Head of caudate nucleus (tissue), 42 donors: ENCODE measurements around the gene D2HGDH.
"Not testable (repeated sequence)": the region's sequence is repeated elsewhere in the genome, so short reads cannot be mapped to it uniquely, and the experiment has no call there.

ENCODE experiments used
- DNase-seq, 42 donors: peaks; one replicate each; pipeline versions ENCODE4 v3.0.0 to v3.0.0-alpha.2; 2020 to 2021; ENCODE audit warnings: mixed read lengths in 7 of 42
- intact Hi-C: fragments of 100-400 bp; cut with DNase I; formaldehyde crosslinking; loops from one replicate; pipeline ENCODE4 v1.15.0; 2022

D2HGDH gene

DNA sequence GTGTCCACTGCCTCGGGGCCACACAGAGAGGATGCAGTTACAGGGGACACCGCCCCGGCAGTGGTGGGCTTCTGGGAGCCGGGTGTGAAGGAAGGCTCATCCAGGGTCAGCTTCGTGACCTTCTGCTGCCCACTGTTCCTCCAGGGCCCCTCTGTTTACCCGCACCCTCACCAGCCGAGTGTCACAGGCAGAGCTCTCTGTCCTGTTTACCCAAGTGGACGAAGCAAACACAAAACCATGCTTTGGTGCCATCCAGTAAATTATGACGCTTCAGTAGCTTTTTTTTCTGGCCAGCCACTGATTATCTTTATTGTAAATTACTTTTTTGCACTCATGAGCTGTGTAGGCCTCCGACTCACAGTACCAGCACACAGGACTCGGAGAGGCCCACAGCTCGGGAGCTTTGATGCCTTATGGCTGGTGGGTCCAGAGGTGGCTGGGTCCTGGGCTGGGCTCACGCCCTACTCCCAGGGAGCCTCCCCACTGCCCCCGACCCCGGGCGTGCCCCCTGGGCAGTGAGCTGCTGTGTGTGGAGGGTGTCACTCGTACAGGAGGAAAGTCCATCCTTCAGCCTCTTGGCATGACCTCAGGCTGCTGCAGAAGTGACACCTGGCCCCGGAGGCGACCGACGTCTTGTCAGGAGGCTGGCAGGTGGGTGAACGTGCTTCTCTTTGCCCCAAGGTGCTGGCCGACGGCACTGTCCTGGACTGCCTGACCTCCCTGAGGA is 9.8 kb downstream of the D2HGDH start:
- intact Hi-C loops, result no loop called here
- DNase-seq, result no peak

DNA sequence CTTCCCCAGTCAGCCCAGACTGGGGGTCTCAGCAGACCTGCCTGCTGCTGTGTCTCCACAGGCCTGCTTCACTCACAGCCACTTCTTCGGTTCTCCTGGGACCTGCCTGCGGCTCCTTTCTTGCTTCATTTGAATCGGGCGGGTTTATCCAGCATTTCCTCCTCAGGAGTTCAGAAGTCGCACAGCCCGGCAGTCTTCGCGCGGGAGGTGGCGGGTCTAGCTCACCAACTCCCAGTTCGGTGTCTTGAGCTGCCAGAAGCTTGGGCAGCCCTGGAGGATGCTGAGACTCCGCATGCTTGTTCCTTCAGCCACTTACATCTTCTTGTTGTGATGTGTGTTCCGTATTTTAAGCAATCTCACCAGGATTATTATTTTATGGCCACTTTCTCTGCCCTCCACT is 10.8 kb downstream of the D2HGDH start:
- intact Hi-C loops, result no loop called here
- DNase-seq, result no peak

DNA sequence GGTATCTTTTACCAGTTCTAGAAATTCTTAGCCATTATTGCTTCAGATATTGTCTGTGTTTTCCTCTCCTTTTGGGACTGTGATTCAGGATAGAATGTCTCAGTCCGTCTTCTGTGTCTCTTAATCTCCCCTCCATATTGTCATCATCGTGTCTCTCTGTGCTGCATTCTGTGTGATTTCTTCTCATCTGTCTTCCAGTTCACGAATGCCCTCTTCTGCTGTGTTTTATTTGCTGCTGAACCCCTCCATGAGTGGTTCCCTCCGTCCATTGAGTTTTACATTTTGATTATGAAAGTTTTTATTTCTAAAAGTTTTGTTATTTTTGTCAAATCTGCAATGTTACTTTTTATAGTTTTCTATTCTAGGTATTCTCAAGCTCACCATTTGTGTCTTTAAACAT is 11.7 kb downstream of the D2HGDH start:
- DNase-seq, result no peak
- intact Hi-C loops, result no loop called here

- intact Hi-C loops, result no loop called here
- no peak for DNase-seq
Measured at GRCh38 chr2:241748468-241749256, 14.2 kb downstream of the D2HGDH start.

DNA sequence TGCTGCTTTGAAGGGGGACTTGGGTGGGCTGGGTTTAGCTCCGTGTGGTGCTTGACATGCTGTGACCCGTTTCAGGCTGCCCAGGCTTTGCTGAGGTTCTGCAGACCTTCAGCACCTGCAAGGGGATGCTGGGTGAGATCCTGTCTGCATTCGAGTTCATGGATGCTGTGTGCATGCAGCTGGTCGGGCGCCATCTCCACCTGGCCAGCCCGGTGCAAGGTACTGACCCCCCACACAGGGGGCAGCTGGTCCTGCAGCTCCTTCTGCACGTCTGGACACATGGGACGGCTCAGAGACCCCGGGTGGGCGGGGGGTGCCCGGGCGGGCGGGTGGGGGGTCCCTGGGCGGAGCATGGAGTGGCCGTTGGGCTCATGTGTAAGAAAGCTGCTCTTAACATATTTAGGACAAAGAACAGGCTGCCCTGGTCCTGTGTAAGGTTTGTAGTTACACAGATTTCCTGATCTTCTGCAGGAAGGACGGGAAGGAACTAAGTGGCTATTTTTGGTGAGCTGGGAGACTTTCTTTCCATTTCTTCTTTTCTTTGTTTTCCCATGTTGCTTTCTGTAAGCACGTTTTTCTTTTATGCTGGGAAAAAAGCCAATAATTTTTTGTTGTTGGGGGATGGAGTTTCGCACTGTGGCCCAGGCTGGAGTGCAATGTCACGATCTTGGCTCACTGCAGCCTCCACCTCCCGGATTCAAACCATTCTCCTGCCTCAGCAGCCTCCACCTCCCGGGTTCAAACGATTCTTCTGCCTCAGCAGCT is 15.8 kb downstream of the D2HGDH start:
- no peak for DNase-seq
- intact Hi-C loops, result no loop called here

- intact Hi-C loops, result no loop called here
- no peak for DNase-seq
Measured at GRCh38 chr2:241751152-241751551, 16.7 kb downstream of the D2HGDH start.

DNA sequence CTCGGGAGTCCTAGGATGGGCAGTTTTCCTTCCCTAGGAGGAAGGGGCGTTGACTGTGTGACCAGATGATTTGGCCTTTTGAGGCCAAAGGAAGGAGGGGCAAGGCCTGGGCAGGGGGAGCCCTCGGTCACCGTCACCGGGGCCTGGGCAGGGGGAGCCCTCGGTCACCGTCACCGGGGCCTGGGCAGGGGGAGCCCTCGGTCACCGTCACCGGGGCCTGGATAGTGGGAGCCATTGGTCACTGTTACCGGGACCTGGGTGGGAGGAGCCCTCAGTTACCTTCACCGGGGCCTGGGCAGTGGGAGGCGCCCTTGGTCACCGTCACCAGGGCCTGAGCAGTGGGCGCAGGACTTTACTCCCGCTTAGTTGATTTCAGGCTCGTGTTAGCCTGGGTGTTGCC is 17.3 kb downstream of the D2HGDH start:
- intact Hi-C loops, result no loop called here
- no peak for DNase-seq

DNA sequence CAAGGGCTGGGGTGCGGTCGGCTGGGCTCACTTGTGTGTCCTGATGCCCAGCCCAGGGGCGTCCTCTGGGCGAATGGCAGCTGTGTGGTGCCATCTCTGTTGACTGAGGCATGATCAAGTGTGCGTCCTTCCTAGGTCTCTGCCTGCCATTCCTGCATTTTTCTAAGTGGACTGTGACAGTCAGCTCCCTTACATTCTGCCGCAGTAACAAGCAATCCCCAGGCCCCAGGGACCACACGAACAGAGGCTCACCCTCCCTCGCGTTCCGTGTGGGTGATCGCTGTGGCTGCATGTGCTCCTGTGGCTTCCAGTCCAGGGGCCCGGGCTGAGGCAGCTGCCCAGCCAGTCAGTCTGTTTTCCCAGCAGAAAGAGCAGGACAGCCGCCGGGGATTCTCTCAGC is 17.8 kb downstream of the D2HGDH start:
- no peak for DNase-seq
- intact Hi-C loops, result no loop called here

GRCh38 chr2:241752689-241753276 is 18.4 kb downstream of the D2HGDH start:
- DNase-seq, result no peak
- intact Hi-C loops, result no loop called here

DNA sequence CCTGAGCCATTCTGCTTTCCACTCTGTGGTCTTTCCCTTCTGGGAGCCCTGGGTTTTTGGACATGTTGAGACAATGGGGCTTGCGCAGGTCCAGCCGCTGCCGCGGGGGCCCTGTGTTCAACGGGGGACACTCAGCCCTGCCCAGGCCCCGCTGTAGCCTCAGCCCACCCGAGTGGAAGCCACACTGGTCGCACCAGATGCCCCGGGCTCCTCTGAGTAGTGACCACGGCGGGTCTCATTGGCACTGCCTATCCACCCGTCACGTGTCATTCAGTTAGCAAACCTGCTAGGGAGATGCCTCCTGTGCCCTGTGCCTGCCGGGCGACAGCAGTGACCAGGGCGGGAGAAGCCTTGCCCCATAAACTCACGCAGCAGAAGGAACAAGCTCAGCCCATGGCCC is 19.1 kb downstream of the D2HGDH start:
- intact Hi-C loops, result no loop called here
- DNase-seq, result no peak

DNA sequence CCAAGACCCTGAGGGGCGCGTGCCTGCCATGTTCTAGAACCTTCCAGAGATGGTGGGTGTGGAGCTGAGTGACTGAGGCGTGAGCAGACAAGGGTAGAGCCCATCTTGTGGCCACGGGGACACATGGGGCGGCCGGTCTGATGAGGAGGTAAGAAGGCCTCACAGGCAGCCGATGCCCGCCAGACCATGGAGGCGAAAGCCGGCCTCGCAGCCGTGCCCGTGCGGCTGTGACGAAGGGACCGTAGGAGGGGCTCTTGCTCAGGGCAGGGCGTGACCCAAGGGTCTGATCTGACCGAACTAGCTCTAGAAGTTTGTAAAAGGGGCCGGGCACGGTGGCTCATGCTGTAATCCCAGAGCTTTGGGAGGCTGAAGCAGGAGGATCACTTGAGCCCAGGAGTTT is 19.6 kb downstream of the D2HGDH start:
- DNase-seq, result no peak
- intact Hi-C loops, result no loop called here

DNA sequence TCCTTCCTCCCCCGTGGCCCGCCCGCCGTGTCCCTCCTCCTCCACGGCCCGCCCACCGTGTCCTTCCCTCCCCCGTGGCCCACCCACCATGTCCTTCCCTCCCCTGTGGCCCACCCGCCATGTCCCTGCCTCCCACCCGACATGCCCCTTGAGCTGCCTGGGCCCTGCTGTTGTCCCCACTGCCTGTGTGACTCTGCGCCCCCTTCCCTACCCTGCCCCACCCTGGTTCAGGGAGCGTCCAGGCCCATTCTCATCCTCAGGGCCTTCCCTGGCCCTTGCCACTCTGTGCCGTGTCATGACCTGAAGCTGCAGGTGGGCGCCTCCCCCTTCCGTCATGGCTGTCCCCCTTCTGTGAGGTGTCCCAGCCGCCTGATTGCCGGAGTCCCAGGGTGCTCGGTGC is 20.7 kb downstream of the D2HGDH start:
- DNase-seq, result no peak
- intact Hi-C loops, result no loop called here

- intact Hi-C loops, result no loop called here
- no peak for DNase-seq
Measured at GRCh38 chr2:241755777-241756176, 21.3 kb downstream of the D2HGDH start.

GRCh38 chr2:241759067-241759807 is 24.8 kb downstream of the D2HGDH start:
- intact Hi-C loops, result no loop called here
- no peak for DNase-seq

DNA sequence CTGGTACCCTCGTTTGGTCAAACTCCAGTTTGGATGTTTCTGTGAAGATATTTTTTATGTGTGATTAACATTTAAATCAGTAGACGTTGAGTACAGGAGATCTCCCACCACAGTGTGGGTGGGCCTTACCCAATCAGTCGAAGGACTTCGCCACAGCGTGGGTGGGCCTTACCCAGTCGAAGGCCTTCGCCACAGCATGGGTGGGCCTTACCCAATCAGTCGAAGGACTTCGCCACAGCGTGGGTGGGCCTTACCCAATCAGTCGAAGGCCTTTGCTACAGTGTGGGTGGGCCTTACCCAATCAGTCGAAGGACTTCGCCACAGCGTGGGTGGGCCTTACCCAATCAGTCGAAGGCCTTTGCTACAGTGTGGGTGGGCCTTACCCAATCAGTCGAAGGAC is 25.5 kb downstream of the D2HGDH start:
- DNase-seq, intact Hi-C loops: not testable (repeated sequence)

DNA sequence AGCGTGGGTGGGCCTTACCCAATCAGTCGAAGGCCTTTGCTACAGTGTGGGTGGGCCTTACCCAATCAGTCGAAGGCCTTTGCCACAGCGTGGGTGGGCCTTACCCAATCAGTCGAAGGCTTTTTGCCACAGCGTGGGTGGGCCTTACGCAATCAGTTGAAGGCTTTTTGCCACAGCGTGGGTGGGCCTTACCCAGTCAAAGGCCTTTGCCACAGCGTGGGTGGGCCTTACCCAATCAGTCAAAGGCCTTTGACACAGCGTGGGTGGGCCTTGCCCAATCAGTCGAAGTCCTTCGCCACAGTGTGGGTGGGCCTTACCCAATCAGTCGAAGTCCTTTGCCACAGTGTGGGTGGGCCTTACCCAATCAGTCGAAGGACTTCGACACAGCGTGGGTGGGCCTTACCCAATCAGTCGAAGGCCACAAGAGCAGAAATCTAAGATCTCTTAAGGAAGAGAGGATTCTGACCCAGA is 25.9 kb downstream of the D2HGDH start:
- intact Hi-C loops, result no loop called here
- no peak for DNase-seq

GRCh38 chr2:241762321-241762932 is 28.0 kb downstream of the D2HGDH start:
- peak in 1 of 42 donors; percentile 9 for DNase-seq
- intact Hi-C loops, result no loop called here

GRCh38 chr2:241762933-241763369 is 28.5 kb downstream of the D2HGDH start:
- intact Hi-C loops, result no loop called here
- peak in 2 of 42 donors; percentile 1 to 7 for DNase-seq
